ENCODE data around the gene RPL7L1. TPM values are rescaled to one million over a fixed set of nuclear protein-coding genes. Genes with fewer than 3 reads are reported as not detected.
"Not testable (repeated sequence)": the region's sequence is repeated elsewhere in the genome, so short reads cannot be mapped to it uniquely, and the experiment has no call there.

The RPL7L1 gene
- total and polyA plus RNA-seq, 2 of the 4 experiments (the other 2 are of a cell fraction): 43.0 to 112 TPM

- H4K20me1 ChIP-seq (ENCODE audit: insufficient read depth, low read length); CTCF ChIA-PET; H3K18ac ChIP-seq (ENCODE audit: low read depth, low read length); ATAC-seq (ENCODE audit: low read depth); H3K9me3 ChIP-seq (ENCODE audit: control insufficient read depth, insufficient read depth, low read length); H3K4me1 ChIP-seq (ENCODE audit: control insufficient read depth, insufficient read depth, low read length); H3K9me1 ChIP-seq (ENCODE audit: insufficient read depth, low read length); H2BK20ac ChIP-seq (ENCODE audit: low read depth, low read length); H2BK15ac ChIP-seq (ENCODE audit: low read depth, low read length); dilution Hi-C loops (cut with HindIII; ENCODE audit: low sequenced_read_pairs, unreplicated experiment); H3K27me3 ChIP-seq (ENCODE audit: control insufficient read depth, insufficient read depth, low read length); intact Hi-C loops (cut with micrococcal nuclease); DNase-seq: not testable (repeated sequence)
- Histone ChIP-seq H3K27ac (ENCODE audit: insufficient read depth, low read length) (peak overlapping the region; percentile 99), H2AK9ac (replicated peaks; ENCODE audit: low read depth, low read length, poor library complexity) (peak overlapping the region; percentile 100), H2AK5ac (ENCODE audit: low read depth, low read length) (peak overlapping the region; percentile 78), H3K56ac (ENCODE audit: extremely low read depth, insufficient read depth, low read length) (peak overlapping the region; percentile 81), H3K36me3 (ENCODE audit: control insufficient read depth, insufficient read depth, low read length) (peaks cover 27% of the 10 kb centered on the region), H3K4ac (ENCODE audit: low read depth, low read length) (peak overlapping the region; percentile 100), H3K4me3 (ENCODE audit: insufficient read depth, low read depth, low read length) (peak overlapping the region; percentile 69), H2BK120ac (ENCODE audit: low read depth, low read length) (peak overlapping the region; percentile 37; the same call in 1 of the 2 replicates), H3K14ac (replicated peaks; ENCODE audit: low read depth, low read length) (peak overlapping the region; percentile 99), H2AFZ (replicated peaks; ENCODE audit: low read length, poor library complexity) (peak overlapping the region; percentile 98), H4K5ac (ENCODE audit: low read depth, low read length) (peak overlapping the region; percentile 73), H3K4me2 (ENCODE audit: low read depth, low read length) (peak overlapping the region; percentile 78), H2BK5ac (ENCODE audit: low read depth, low read length, poor library complexity, severe bottlenecking) (peak overlapping the region; percentile 99), H4K91ac (ENCODE audit: insufficient read depth, low read depth, low read length) (peak overlapping the region; percentile 76), H3K23ac (ENCODE audit: low read depth, low read length) (peak overlapping the region; percentile 95), H3K9ac (ENCODE audit: low read depth, low read length) (peak overlapping the region; percentile 97), H4K8ac (ENCODE audit: low read depth in 2 of 2, low read length in 2 of 2) (peak overlapping the region; percentile 97 to 98), H3K79me1 (ENCODE audit: low read depth in 1 of 2, low read length in 2 of 2) (peaks cover 20 to 37% of the 10 kb centered on the region in 2 experiments)
- WGBS, 2 experiments (ENCODE audit: extremely low coverage in 2 of 2, insufficient read length in 1 of 2): 15% methylated on average over 10 of the region's 25 CpGs; no CpG with 5 or more reads in 1 of the 2 experiments
- 0 out of 2 replicates have a peak, but pooled peaks have one; percentile 14 for TF ChIP-seq CHD1 (IDR thresholded peaks at IDR 0.05; ENCODE audit: low read depth, low read length)
- TSS peak; percentile 80 for BruUV-seq (replicated peaks)
- POLR2A ChIA-PET (ENCODE audit: unreplicated experiment): interaction anchor here (0.6 to 1.2 kb wide), 5 partner anchors 9 to 183 kb away, joined by 3 to 12 read pairs (median 7); partner anchors contain the start of gene TBCC
- in situ Hi-C loops (cut with MboI; ENCODE audit: low sequenced_read_pairs): loop anchor here (25.0 kb wide), 1 partner anchor 793 kb away; no protein-coding TSS in a partner anchor
Observed at GRCh38 chr6:42880240-42880817, 913 bp downstream of the RPL7L1 start.

GRCh38 chr6:42880871-42881270, 1.5 kb downstream of the RPL7L1 start:
- dilution Hi-C loops (cut with HindIII; ENCODE audit: low sequenced_read_pairs, unreplicated experiment); H3K14ac ChIP-seq (replicated peaks; ENCODE audit: low read depth, low read length); H2AK9ac ChIP-seq (replicated peaks; ENCODE audit: low read depth, low read length, poor library complexity); DNase-seq; BruUV-seq (replicated peaks); H4K91ac ChIP-seq (ENCODE audit: insufficient read depth, low read depth, low read length); H4K5ac ChIP-seq (ENCODE audit: low read depth, low read length); H3K4me1 ChIP-seq (ENCODE audit: control insufficient read depth, insufficient read depth, low read length); H3K27ac ChIP-seq (ENCODE audit: insufficient read depth, low read length); H3K4ac ChIP-seq (ENCODE audit: low read depth, low read length); intact Hi-C loops (cut with micrococcal nuclease); H2AFZ ChIP-seq (replicated peaks; ENCODE audit: low read length, poor library complexity); H3K18ac ChIP-seq (ENCODE audit: low read depth, low read length); H2BK5ac ChIP-seq (ENCODE audit: low read depth, low read length, poor library complexity, severe bottlenecking); POLR2A ChIA-PET (ENCODE audit: unreplicated experiment); H2AK5ac ChIP-seq (ENCODE audit: low read depth, low read length); CTCF ChIA-PET; H3K23ac ChIP-seq (ENCODE audit: low read depth, low read length); ATAC-seq (ENCODE audit: low read depth); H4K20me1 ChIP-seq (ENCODE audit: insufficient read depth, low read length); H3K9me3 ChIP-seq (ENCODE audit: control insufficient read depth, insufficient read depth, low read length); H3K27me3 ChIP-seq (ENCODE audit: control insufficient read depth, insufficient read depth, low read length); H2BK120ac ChIP-seq (ENCODE audit: low read depth, low read length); H2BK20ac ChIP-seq (ENCODE audit: low read depth, low read length); H2BK15ac ChIP-seq (ENCODE audit: low read depth, low read length); H3K9me1 ChIP-seq (ENCODE audit: insufficient read depth, low read length): not testable (repeated sequence)
- peak overlapping the region; percentile 69; the same call in 1 of the 2 replicates for H3K4me3 ChIP-seq (ENCODE audit: insufficient read depth, low read depth, low read length)
- peak overlapping the region; percentile 97 for H3K9ac ChIP-seq (ENCODE audit: low read depth, low read length)
- peaks cover 33% of the 10 kb centered on the region for H3K36me3 ChIP-seq (ENCODE audit: control insufficient read depth, insufficient read depth, low read length)
- peak overlapping the region; percentile 24; the same call in 1 of the 2 replicates for H3K56ac ChIP-seq (ENCODE audit: extremely low read depth, insufficient read depth, low read length)
- peaks cover 20 to 37% of the 10 kb centered on the region in 2 experiments for H3K79me1 ChIP-seq (ENCODE audit: low read depth in 1 of 2, low read length in 2 of 2)
- WGBS, 2 experiments (ENCODE audit: extremely low coverage in 2 of 2, insufficient read length in 1 of 2): 80% methylated on average over 1 of the region's 12 CpGs; no CpG with 5 or more reads in 1 of the 2 experiments
- in situ Hi-C loops (cut with MboI; ENCODE audit: low sequenced_read_pairs): loop anchor here (25.0 kb wide), 1 partner anchor 794 kb away; no protein-coding TSS in a partner anchor
- peak overlapping the region in 1 of 2 experiments; percentile 97; a peak in 2 of 4 replicates for H4K8ac ChIP-seq (ENCODE audit: low read depth in 2 of 2, low read length in 2 of 2)
- peak overlapping the region; percentile 78 for H3K4me2 ChIP-seq (ENCODE audit: low read depth, low read length)
